SK-N-SH treated with all-trans-retinoic acid at 6 μM for 48 hours (cell line): ENCODE data around the gene C1QC.

Experiments used
- PPARA ChIP-seq: fragments of 250-450 bp; sonication (Bioruptor Pico); IDR thresholded peaks from 2 replicates; pipeline ENCODE4 v1.5.0; 2020; ENCODE audit warnings: mild to moderate bottlenecking, borderline replicate concordance
- ZFP30 ChIP-seq: fragments of 450-650 bp; formaldehyde crosslinking; IDR thresholded peaks from 2 replicates; pipeline ENCODE4 v1.5.0; 2022; ENCODE audit warnings: mild to moderate bottlenecking, moderate library complexity

DNA sequence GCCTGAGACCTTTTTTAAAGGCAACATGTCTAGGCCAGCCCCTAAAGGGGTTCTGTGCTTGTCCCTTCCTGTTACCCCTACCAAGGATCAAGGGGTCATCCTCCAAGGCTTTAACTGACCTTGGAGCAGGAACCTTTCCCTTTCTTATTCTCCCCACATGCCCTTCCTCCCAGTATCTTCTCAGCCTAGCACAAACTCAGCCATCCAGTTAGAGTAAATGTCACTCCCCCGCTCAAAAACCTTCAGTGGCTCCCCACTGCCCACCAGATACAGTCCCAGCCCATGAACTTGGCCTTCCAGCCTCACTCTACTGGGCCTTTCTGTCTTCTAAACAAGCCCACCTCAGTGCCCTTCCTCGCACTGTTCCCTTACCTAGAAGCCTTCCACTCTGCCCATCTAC lies 18.4 kb downstream of the C1QC start:
- TF ChIP-seq PPARA: no peak
- TF ChIP-seq ZFP30 (CRISPR knock-in tag): no peak
